DMS 273 treated with DMSO at 0.1 percent for 48 hours (cell line): ENCODE data around the gene TRABD2B.

Source experiments
- DNase-seq: peaks from one replicate; lab custom pipeline; 2025; lab: John Stamatoyannopoulos, UW

The TRABD2B gene

GRCh38 chr1:48021792-48022191 lies 24.6 kb upstream of the TRABD2B start:
- no peak for DNase-seq

GRCh38 chr1:48019714-48020315 lies 22.6 kb upstream of the TRABD2B start:
- no peak for DNase-seq

- no peak for DNase-seq
Measured at GRCh38 chr1:48018799-48019198, 21.6 kb upstream of the TRABD2B start.

GRCh38 chr1:48017716-48018115 lies 20.5 kb upstream of the TRABD2B start:
- DNase-seq: no peak

- DNase-seq: no peak
Measured at GRCh38 chr1:48016515-48016914, 19.3 kb upstream of the TRABD2B start.

- DNase-seq: no peak
Measured at GRCh38 chr1:48013270-48013669, 16.1 kb upstream of the TRABD2B start.

GRCh38 chr1:48007047-48007446 lies 9.9 kb upstream of the TRABD2B start:
- no peak for DNase-seq

- no peak for DNase-seq
Measured at GRCh38 chr1:48006264-48006663, 9.1 kb upstream of the TRABD2B start.

GRCh38 chr1:48005253-48006117 lies 8.3 kb upstream of the TRABD2B start:
- no peak for DNase-seq

- peak; percentile 81 for DNase-seq
Measured at GRCh38 chr1:48003741-48004531, 6.8 kb upstream of the TRABD2B start.

GRCh38 chr1:48002142-48002541 lies 5.0 kb upstream of the TRABD2B start:
- no peak for DNase-seq

GRCh38 chr1:48001696-48002095 lies 4.5 kb upstream of the TRABD2B start:
- no peak for DNase-seq

GRCh38 chr1:48000883-48001282 lies 3.7 kb upstream of the TRABD2B start:
- no peak for DNase-seq

- no peak for DNase-seq
Measured at GRCh38 chr1:47999097-47999496, 1.9 kb upstream of the TRABD2B start.

GRCh38 chr1:47998396-47998990 lies 1.3 kb upstream of the TRABD2B start:
- DNase-seq: no peak

GRCh38 chr1:47996406-47997226 lies 569 bp downstream of the TRABD2B start:
- no peak for DNase-seq

- no peak for DNase-seq
Measured at GRCh38 chr1:47996060-47996405, 1.2 kb downstream of the TRABD2B start.

- no peak for DNase-seq
Measured at GRCh38 chr1:47995306-47996050, 1.7 kb downstream of the TRABD2B start.

- no peak for DNase-seq
Measured at GRCh38 chr1:47993881-47994625, 3.1 kb downstream of the TRABD2B start.

GRCh38 chr1:47993416-47993740 lies 3.8 kb downstream of the TRABD2B start:
- DNase-seq: no peak
